Mammary epithelial cell (primary cell): ENCODE measurements around the gene TRIM26.

ENCODE experiments used
- EZH2 ChIP-seq: IDR thresholded peaks from 2 replicates; pipeline ENCODE4 v1.6.1; 2012; ENCODE audit warnings: low read length, inconsistent platforms, borderline replicate concordance
- TF ChIP-seq, protein P1 (sequence below), 2 donors: IDR thresholded peaks in 1 of 2; conservative IDR thresholded peaks in 1 of 2; 2 replicates each; pipeline ENCODE4 v1.5.1; 2011 to 2012; ENCODE audit warnings: inconsistent platforms in 2 of 2, low read length in 2 of 2, mild to moderate bottlenecking in 2 of 2, control low read depth in 1 of 2, low read depth in 1 of 2; ENCODE audit not compliant: insufficient read depth in 1 of 2; ENCODE audit errors: extremely low read depth in 1 of 2

DNA sequence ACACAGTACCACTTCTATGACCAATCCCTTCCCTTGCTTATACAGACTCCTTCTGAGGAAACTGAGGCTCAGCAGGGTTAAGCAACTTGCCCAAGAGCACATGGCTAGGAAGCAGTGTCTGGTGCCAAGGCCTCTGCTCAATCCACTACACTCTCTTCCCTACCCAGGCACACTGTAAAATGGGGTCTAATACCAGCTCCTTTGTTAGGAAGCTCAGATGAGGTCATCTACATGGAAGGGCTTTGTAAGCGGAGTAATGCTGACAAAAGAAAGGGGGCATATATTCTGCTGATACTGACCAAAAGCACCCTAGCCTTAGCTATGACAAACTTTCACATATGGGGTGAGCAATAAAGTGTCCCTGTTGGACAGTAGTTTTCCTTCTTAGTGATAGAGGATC, 9.1 kb downstream of the TRIM26 start:
- TF ChIP-seq, protein P1, sequence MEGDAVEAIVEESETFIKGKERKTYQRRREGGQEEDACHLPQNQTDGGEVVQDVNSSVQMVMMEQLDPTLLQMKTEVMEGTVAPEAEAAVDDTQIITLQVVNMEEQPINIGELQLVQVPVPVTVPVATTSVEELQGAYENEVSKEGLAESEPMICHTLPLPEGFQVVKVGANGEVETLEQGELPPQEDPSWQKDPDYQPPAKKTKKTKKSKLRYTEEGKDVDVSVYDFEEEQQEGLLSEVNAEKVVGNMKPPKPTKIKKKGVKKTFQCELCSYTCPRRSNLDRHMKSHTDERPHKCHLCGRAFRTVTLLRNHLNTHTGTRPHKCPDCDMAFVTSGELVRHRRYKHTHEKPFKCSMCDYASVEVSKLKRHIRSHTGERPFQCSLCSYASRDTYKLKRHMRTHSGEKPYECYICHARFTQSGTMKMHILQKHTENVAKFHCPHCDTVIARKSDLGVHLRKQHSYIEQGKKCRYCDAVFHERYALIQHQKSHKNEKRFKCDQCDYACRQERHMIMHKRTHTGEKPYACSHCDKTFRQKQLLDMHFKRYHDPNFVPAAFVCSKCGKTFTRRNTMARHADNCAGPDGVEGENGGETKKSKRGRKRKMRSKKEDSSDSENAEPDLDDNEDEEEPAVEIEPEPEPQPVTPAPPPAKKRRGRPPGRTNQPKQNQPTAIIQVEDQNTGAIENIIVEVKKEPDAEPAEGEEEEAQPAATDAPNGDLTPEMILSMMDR (conservative IDR thresholded peaks at IDR 0.05 in 1 of 2, IDR thresholded peaks at IDR 0.05 in 1 of 2; ENCODE audit: extremely low read depth in 1 of 2, insufficient read depth in 1 of 2, low read depth in 1 of 2, low read length in 2 of 2), result no peak
- no peak for TF ChIP-seq EZH2
